ENCODE data around the gene MPV17L2.

- TF ChIP-seq EZH2phosphoT487 (IDR thresholded peaks at IDR 0.05; ENCODE audit: low read length) = no peak
- TF ChIP-seq EZH2 (optimal IDR thresholded peaks at IDR 0.05; ENCODE audit: low read depth, low read length) = no peak
Observed at GRCh38 chr19:18190278-18190677, 2.7 kb upstream of the MPV17L2 start.

All from MM.1S (cell line).